Epithelial cell of prostate (primary cell): Measurements from ENCODE around the gene ATF6.
"Not testable (repeated sequence)": the region's sequence is repeated elsewhere in the genome, so short reads cannot be mapped to it uniquely, and the experiment has no call there.

Source experiments
- DNase-seq: peaks from one replicate; pipeline ENCODE4 v3.0.0-alpha.2; 2011; ENCODE audit warnings: low read depth, low spot score
- H3K27ac ChIP-seq: fragments of 450-650 bp; 2 replicates; pipeline ENCODE4 v1.5.1; 2017; ENCODE audit warnings: mild to moderate bottlenecking

ATF6 gene

DNA sequence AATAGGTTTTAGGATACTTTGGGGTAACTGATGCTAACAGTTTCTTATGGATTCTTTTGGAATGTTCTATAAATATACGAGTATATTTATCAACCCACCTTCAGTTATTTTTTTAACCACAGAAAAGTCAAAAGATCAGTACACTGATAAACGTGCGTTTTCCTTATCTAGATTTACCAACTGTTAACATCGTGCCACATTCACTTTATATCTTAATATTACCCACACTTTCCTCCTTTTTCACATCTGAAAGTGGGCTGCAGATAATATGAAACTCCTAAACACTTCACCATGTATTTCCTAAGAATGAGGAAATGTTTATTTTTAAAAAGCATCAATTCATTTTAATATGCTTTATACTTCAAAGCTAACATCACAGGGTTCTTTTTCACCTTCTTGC, 7.7 kb downstream of the ATF6 start:
- no peak for DNase-seq
- H3K27ac ChIP-seq = no peak overlapping the region

DNA sequence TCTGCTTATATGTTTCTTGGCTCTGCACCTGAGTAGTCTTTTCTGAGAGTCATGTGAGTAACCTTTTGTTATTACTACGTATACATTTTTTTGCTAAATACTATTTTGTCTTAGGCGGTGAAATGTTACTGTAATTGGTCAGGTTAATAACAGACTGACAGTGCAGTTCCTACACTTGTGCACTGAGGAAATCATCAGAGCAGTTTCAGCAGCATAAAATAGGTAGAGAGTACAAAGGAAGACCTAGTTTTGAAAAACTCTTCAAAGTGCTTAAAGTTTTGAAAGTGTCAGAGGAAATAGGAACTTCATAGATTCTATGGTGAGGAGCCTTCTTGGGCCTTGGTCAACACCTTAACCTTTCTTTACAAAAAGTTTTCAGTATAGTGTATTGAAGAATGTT, 11.1 kb downstream of the ATF6 start:
- no peak overlapping the region for H3K27ac ChIP-seq
- no peak for DNase-seq

DNA sequence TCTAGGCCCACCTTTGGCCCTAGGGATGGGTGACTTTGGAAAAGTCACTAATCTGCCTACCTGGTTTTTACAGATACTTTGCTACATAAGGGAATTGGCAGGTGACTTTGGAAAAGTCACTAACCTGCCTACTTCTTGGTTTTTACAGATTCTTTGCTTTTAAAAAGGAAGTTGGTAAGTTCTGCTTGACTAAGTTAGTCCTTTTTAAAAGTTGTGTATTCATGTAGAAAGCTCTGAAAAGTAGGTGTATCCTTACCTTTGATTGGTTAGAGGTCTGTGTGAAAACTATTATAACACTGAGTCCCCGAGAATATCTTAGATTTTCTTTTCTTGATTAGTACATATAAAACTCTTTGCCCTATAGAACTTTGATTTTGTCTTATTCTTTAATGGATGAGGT, 12.4 kb downstream of the ATF6 start:
- no peak for DNase-seq
- no peak overlapping the region for H3K27ac ChIP-seq

DNA sequence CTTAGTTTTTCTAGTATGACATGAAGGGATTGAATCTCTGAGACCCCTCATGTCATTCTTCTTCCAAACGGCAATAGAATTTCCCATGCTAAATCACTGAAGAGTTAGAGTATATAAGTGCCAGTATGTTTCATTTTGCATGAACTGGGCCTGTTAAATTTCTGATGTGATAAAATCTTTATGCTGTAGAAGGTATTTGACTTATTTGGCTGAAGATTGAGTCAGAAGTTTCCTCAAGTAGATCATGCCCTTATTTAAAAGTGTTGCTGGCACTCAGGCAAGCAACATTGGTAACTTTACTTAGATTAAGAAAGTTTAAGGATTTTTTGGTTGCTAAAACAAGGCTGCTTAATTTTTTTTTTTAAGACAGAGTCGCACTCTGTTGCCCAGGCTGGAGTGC, 13.3 kb downstream of the ATF6 start:
- DNase-seq = no peak
- H3K27ac ChIP-seq = no peak overlapping the region

DNA sequence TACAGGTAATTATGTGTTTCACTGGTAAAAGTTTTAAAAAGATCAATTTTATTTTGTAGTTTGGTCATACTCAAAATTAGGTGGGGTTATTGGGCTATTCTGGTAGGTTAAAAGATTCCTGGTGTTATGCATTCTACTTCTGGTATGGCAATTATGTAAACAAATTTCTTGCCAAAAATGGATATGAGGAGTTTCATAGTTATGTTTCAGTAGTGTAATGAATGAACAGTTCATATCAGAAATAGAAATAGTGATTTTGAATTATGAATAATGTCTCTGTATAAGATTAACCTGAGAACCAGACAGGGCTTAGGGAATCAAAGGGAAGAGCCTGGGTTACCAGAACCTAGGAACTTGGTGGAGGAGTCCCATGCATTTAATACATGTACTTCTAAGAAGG, 15.9 kb downstream of the ATF6 start:
- DNase-seq = no peak
- no peak overlapping the region for H3K27ac ChIP-seq

GRCh38 chr1:161782886-161783285, 16.8 kb downstream of the ATF6 start:
- DNase-seq = no peak
- no peak overlapping the region for H3K27ac ChIP-seq

DNA sequence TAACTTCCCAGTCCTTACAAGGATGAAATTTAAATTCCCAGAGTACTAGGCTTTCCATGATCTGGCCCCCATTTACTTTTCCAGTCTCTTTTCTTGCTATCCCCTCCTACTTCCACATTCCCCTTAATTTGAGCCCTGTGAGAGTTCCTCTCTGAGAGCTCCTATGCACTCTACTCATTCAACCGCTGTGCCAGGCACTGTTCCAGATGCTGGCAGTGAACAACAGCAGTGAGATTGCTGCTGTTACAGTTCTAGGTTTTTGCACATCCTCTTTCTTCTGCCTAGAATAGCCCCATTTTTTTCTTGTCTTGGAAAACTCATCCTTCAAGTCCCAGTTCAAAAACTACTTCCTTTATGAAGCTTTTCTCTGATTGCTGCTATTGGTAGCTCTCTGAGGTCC, 18.8 kb downstream of the ATF6 start:
- H3K27ac ChIP-seq = no peak overlapping the region
- no peak for DNase-seq

- no peak for DNase-seq
- H3K27ac ChIP-seq = no peak overlapping the region
Observed at GRCh38 chr1:161787355-161787754, 21.2 kb downstream of the ATF6 start.

GRCh38 chr1:161790587-161791317, 24.6 kb downstream of the ATF6 start:
- H3K27ac ChIP-seq = no peak overlapping the region
- no peak for DNase-seq

- H3K27ac ChIP-seq = peak overlapping the region; percentile 3
- DNase-seq = no peak
Observed at GRCh38 chr1:161791904-161792655, 26.0 kb downstream of the ATF6 start.

GRCh38 chr1:161792740-161793139, 26.6 kb downstream of the ATF6 start:
- peak; percentile 70 for DNase-seq
- peak overlapping the region; percentile 3 for H3K27ac ChIP-seq

DNA sequence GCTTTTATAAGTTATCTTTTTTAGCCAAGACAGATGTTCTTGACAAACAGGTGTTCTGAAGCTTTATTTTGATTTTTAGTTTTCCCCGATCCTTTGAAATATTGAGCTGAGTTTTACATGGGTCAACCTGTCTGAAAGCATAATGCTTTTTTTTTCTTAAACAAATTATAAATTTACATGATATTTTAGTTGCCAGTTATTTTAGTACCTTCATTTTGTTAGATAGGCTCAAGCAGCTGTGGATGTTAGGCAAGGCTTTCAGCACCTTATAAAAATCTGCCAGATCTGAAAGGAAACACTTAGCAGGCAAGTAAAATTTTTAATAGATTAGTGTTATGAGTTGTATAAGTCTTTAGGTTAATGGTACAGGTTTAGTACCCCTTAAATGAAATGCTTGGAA, 33.7 kb downstream of the ATF6 start:
- no peak overlapping the region for H3K27ac ChIP-seq
- no peak for DNase-seq

GRCh38 chr1:161801955-161802354, 35.8 kb downstream of the ATF6 start:
- no peak overlapping the region for H3K27ac ChIP-seq
- no peak for DNase-seq

DNA sequence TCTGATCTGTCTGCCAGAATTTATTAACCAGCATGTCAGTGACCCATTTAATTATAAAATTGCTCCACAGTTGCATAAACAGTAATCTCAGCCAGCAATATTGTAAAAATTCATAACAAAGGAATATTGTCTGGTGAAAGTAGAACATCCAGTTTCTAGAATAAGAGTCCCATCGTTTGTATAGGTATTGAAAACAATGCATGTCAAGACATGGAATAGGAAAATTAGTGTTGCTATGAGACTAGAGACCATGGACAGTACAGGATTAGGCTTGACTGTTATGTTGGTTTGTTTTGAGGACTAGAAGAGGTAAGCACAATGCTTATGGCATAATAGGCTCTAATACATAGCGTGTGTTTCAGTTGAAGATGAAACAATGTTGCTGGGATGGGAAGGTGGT, 37.1 kb downstream of the ATF6 start:
- no peak for DNase-seq

GRCh38 chr1:161805399-161806197, 39.5 kb downstream of the ATF6 start:
- H3K27ac ChIP-seq = no peak overlapping the region
- no peak for DNase-seq

More for the DNA sequence above, 37.1 kb downstream of the ATF6 start:
- no peak overlapping the region for H3K27ac ChIP-seq

- DNase-seq = not testable (repeated sequence)
Observed at GRCh38 chr1:161809202-161809601, 43.1 kb downstream of the ATF6 start.

GRCh38 chr1:161809656-161810055, 43.5 kb downstream of the ATF6 start:
- not testable (repeated sequence) for DNase-seq, H3K27ac ChIP-seq

More at GRCh38 chr1:161809202-161809601, 43.1 kb downstream of the ATF6 start:
- H3K27ac ChIP-seq = not testable (repeated sequence)

DNA sequence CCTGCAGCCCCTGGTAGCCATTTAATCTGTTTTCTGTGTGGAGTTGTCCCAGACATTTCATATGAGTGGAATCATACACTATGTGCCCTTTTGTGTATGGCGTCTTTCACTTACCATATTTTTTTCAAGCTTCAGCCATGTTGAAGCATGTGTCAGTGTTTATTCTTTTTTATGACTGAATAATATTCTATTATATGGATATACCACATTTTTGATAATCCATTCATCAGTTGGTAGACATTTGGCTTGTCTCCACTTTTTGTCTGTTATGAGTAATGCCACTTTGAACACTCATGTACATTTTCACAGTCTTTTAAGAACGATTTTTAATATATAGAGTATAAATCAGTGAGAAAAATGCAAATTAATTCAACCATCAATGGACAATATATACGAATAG, 44.7 kb downstream of the ATF6 start:
- DNase-seq = no peak
- H3K27ac ChIP-seq = no peak overlapping the region

DNA sequence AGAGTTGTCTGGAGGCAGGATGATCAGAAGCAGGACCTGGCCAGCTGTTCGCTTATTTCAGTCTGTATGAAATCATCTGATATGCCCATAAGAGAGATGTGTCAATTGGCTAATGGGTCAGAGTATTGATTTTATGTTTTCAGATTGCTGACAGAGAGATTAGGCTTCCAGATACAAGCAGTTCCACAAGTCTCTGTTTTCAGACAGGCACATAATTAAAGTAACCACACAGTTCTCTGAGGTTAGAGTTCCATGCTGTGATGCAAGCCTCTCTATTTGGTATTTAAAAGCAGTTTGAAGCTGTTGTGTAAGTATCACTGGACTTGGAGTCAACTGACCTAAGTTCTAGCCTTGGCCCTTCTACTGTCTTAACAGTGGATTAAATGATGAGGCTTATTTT, 50.1 kb downstream of the ATF6 start:
- no peak overlapping the region for H3K27ac ChIP-seq
- no peak for DNase-seq

- H3K27ac ChIP-seq = no peak overlapping the region
- no peak for DNase-seq
Observed at GRCh38 chr1:161817176-161817730, 51.1 kb downstream of the ATF6 start.

GRCh38 chr1:161820914-161821313, 54.8 kb downstream of the ATF6 start:
- DNase-seq = no peak

More at GRCh38 chr1:161820914-161821313, 54.8 kb downstream of the ATF6 start:
- no peak overlapping the region for H3K27ac ChIP-seq
